ENCODE results near the gene FOXL2. TPM values are rescaled to one million over a fixed set of nuclear protein-coding genes. Genes with fewer than 3 reads are reported as not detected.

The FOXL2 gene
- total RNA-seq, 1 experiment from 2014 or later, result 0.22 TPM

DNA sequence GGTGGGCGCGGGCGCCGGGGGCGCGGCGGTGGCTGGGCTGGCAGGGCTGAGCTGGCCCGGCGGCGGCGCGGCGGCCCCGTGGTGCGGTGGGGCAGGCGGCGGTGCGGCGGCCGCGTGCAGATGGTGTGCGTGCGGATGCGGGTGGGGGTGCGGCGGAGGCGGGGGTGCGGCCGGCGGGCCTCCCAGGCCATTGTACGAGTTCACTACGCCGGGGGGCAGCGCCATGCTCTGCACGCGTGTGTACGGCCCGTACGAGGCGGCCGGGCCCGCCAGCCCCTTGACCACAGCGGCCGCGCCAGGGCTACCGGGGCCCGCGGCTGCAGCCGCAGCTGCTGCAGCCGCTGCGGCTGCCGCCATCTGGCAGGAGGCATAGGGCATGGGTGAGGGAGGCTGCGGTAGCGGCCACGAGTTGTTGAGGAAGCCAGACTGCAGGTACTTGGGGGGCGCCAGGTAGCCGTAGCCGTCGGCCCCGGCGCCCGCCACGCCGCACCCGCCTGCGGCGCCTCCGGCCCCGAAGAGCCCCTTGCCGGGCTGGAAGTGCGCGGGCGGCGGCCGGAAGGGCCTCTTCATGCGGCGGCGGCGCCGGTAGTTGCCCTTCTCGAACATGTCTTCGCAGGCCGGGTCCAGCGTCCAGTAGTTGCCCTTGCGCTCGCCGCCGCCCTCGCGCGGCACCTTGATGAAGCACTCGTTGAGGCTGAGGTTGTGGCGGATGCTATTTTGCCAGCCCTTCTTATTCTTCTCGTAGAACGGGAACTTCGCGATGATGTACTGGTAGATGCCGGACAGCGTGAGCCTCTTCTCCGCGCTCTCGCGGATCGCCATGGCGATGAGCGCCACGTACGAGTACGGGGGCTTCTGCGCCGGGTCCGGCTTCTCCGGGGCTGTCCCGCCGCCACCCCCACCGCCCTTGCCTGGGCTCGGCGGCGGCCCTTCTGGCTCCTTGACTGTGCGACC, 951 bp downstream of the FOXL2 start:
- Histone ChIP-seq H3K4me2 (ENCODE audit: insufficient read depth, insufficient read length, low read length) (peak overlapping the region; percentile 48), H3K4ac (ENCODE audit: low read depth, low read length) (no peak overlapping the region), H2BK5ac (ENCODE audit: insufficient read length, low read length) (no peak overlapping the region), H3K79me1 (ENCODE audit: insufficient read depth, low read depth, low read length, poor library complexity, severe bottlenecking) (no peaks in the 10 kb centered on the region), H4K5ac (ENCODE audit: insufficient read length, low read depth, low read length) (no peak overlapping the region), H3K56ac (ENCODE audit: insufficient read length, low read depth, low read length) (no peak overlapping the region), H4K8ac (replicated peaks; ENCODE audit: insufficient read length, low read depth, low read length) (no peak overlapping the region), H2AFZ (ENCODE audit: low read length) (no peak overlapping the region), H2AK5ac (ENCODE audit: insufficient read length, low read length) (no peak overlapping the region), H3K27me3 (ENCODE audit: insufficient read depth, low read length) (peaks cover 71% of the 10 kb centered on the region), H2BK12ac (ENCODE audit: insufficient read length, low read depth, low read length) (no peak overlapping the region), H3K9ac (ENCODE audit: extremely low read depth, insufficient read length, low read length) (no peak overlapping the region), H3K9me3 (ENCODE audit: control insufficient read depth, low read depth, low read length) (no peaks in the 10 kb centered on the region), H2BK120ac (ENCODE audit: low read depth, low read length, poor library complexity, severe bottlenecking) (no peak overlapping the region), H2BK15ac (ENCODE audit: low read depth, low read length) (no peak overlapping the region), H3K23me2 (ENCODE audit: insufficient read length, low read depth, low read length, poor library complexity, severe bottlenecking) (peaks cover 24% of the 10 kb centered on the region), H4K91ac (ENCODE audit: insufficient read length, low read depth, low read length) (no peak overlapping the region), H3K79me2 (ENCODE audit: insufficient read depth, low read length) (no peaks in the 10 kb centered on the region), H3K4me1 (ENCODE audit: insufficient read depth, low read length) (peaks cover 6% of the 10 kb centered on the region; the same call in 1 of the 2 replicates), H2BK20ac (ENCODE audit: low read depth, low read length, poor library complexity, severe bottlenecking) (no peak overlapping the region), H3K23ac (ENCODE audit: insufficient read length, low read depth, low read length) (no peak overlapping the region), H3K18ac (ENCODE audit: insufficient read length, low read depth, low read length) (peak overlapping the region; percentile 1), H3K27ac (ENCODE audit: insufficient read length, low read depth, low read length) (no peak overlapping the region), H4K20me1 (ENCODE audit: control insufficient read depth, insufficient read depth, insufficient read length) (no peaks in the 10 kb centered on the region), H3T11ph (ENCODE audit: low read length) (no peak overlapping the region), H3K14ac (ENCODE audit: insufficient read depth, low read length) (peak overlapping the region; percentile 16; the same call in 1 of the 2 replicates)
- no CpG with 5 or more reads among the region's 120 CpGs for WGBS (ENCODE audit: extremely low coverage, insufficient read length, low lambda C conversion rate)
- Mint-ChIP-seq H3K9me3 (peaks cover 2 to 7% of the 10 kb centered on the region in 2 experiments; a peak in 4 of 5 replicates), H3K27me3 (ENCODE audit: low read depth) (peaks cover 98% of the 10 kb centered on the region), H3K27ac (no peak overlapping the region), H3K36me3 (ENCODE audit: insufficient read depth in 1 of 3, low read depth in 3 of 3) (peaks cover 0 to 6% (median 0%) of the 10 kb centered on the region in 3 experiments; a peak in 3 of 7 replicates), H3K4me3 (peak overlapping the region; percentile 52 to 79), H3K4me1 (peaks cover 43 to 55% of the 10 kb centered on the region in 2 experiments)
- TF ChIP-seq, protein P1, sequence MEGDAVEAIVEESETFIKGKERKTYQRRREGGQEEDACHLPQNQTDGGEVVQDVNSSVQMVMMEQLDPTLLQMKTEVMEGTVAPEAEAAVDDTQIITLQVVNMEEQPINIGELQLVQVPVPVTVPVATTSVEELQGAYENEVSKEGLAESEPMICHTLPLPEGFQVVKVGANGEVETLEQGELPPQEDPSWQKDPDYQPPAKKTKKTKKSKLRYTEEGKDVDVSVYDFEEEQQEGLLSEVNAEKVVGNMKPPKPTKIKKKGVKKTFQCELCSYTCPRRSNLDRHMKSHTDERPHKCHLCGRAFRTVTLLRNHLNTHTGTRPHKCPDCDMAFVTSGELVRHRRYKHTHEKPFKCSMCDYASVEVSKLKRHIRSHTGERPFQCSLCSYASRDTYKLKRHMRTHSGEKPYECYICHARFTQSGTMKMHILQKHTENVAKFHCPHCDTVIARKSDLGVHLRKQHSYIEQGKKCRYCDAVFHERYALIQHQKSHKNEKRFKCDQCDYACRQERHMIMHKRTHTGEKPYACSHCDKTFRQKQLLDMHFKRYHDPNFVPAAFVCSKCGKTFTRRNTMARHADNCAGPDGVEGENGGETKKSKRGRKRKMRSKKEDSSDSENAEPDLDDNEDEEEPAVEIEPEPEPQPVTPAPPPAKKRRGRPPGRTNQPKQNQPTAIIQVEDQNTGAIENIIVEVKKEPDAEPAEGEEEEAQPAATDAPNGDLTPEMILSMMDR (conservative IDR thresholded peaks at IDR 0.05), result peak; percentile 51
- peak; percentile 64 for DNase-seq

Data from H9 (cell line).